Body of pancreas (tissue), 4 donors: ENCODE data around the gene KIAA1671.

Experiments used
- CTCF ChIP-seq, 7 experiments: fragments of 450-650 bp in 4 of 7; fragments of 200-600 bp in 3 of 7; sonication (generic) in 3 of 7; IDR thresholded peaks; one replicate each; pipeline ENCODE4 v1.5.1; 2016 to 2019; ENCODE audit warnings: antibody characterized with exemption in 7 of 7
- POLR2A ChIP-seq, 3 donors: fragments of 450-650 bp; IDR thresholded peaks; one replicate each; pipeline ENCODE4 v1.6.1; 2016; ENCODE audit warnings: antibody characterized with exemption in 3 of 3, mild to moderate bottlenecking in 2 of 3

GRCh38 chr22:24984122-24984521 lies 31.6 kb downstream of the KIAA1671 start:
- TF ChIP-seq CTCF (IDR thresholded peaks at IDR 0.05) (no peak), POLR2A (IDR thresholded peaks at IDR 0.05) (no peak)
